ENCODE data around the gene CEACAM19.

CEACAM19 gene

DNA sequence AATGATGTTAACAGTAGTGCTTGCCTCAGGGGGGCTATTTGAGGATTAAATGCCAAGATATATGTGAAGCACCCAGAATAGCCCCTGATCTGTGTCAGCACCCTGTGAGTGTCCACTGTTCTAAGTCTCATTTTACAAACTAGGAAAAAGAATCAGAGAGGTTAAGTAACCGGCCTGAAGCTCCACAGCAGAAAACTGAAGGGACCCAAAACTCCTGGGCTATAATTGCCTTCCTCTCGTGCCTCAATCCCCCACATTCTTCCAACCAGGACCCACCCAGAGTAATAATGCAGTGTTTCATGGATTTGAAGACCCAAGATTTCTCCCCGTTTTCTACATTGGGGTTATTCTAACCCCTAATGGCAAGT, 25.2 kb upstream of the CEACAM19 start:
- no peak for DNase-seq (ENCODE audit: low read depth)
- TF ChIP-seq, protein P1, sequence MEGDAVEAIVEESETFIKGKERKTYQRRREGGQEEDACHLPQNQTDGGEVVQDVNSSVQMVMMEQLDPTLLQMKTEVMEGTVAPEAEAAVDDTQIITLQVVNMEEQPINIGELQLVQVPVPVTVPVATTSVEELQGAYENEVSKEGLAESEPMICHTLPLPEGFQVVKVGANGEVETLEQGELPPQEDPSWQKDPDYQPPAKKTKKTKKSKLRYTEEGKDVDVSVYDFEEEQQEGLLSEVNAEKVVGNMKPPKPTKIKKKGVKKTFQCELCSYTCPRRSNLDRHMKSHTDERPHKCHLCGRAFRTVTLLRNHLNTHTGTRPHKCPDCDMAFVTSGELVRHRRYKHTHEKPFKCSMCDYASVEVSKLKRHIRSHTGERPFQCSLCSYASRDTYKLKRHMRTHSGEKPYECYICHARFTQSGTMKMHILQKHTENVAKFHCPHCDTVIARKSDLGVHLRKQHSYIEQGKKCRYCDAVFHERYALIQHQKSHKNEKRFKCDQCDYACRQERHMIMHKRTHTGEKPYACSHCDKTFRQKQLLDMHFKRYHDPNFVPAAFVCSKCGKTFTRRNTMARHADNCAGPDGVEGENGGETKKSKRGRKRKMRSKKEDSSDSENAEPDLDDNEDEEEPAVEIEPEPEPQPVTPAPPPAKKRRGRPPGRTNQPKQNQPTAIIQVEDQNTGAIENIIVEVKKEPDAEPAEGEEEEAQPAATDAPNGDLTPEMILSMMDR (IDR thresholded peaks at IDR 0.05; ENCODE audit: insufficient read depth, low read depth, low read length, missing control alignments): no peak
- H3K4me3 ChIP-seq (ENCODE audit: low read depth, low read length): no peak overlapping the region

DNA sequence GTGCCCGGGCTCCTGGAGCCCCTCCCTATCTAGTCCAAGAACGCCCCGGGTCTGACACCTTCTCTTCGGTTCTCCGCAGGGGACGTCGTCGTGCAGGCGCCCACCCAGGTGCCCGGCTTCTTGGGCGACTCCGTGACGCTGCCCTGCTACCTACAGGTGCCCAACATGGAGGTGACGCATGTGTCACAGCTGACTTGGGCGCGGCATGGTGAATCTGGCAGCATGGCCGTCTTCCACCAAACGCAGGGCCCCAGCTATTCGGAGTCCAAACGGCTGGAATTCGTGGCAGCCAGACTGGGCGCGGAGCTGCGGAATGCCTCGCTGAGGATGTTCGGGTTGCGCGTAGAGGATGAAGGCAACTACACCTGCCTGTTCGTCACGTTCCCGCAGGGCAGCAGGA, 24.1 kb upstream of the CEACAM19 start:
- TF ChIP-seq, protein P1 (IDR thresholded peaks at IDR 0.05; ENCODE audit: insufficient read depth, low read depth, low read length, missing control alignments): no peak
- H3K4me3 ChIP-seq (ENCODE audit: low read depth, low read length): no peak overlapping the region
- no peak for DNase-seq (ENCODE audit: low read depth)

DNA sequence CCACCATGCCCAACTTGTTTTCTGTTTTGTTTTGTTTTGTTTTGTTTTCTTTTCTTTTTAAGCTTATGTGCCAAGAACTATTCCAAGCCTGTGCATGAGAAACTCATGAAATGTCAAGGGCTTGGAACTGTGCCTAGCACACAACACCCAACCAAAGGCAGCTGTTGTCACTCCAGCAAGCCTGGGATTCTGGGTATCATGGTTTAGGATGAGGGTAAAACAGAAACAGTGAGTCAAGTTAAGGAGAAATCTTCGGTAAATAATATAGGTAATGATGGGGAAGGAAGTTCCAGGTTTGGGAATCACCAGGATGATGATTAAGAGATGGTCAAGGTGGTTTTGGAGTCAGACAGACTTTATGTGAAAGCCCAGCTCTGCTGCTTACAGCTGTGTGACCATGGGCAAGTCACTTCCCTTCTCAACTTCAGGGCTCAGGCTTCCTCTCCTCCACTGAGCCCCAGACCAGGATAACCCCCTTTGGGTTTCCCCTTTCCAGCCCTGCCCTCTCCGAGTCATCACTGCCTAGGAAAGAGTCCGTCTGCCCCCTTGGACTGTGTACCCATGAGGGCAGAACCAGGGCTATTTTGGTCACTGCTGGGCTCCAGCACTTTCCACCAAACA, 22.5 kb upstream of the CEACAM19 start:
- no peak overlapping the region for H3K4me3 ChIP-seq (ENCODE audit: low read depth, low read length)
- TF ChIP-seq, protein P1 (IDR thresholded peaks at IDR 0.05; ENCODE audit: insufficient read depth, low read depth, low read length, missing control alignments): no peak
- peak; percentile 10 for DNase-seq (ENCODE audit: low read depth)

DNA sequence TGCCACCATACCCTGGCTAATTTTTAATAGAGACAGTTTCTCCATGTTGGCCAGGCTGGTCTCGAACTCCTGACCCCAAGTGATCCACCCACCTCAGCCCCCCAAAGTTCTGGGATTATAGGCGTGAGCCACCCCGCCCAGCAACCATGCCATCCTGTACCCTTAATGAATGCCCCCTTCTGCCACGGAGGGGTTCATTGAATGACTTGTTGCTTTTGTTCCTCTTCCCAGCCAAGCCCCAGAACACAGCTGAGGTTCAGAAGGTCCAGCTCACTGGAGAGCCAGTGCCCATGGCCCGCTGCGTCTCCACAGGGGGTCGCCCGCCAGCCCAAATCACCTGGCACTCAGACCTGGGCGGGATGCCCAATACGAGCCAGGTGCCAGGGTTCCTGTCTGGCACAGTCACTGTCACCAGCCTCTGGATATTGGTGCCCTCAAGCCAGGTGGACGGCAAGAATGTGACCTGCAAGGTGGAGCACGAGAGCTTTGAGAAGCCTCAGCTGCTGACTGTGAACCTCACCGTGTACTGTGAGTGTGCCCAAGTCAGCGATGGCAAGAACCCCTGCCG, 21.6 kb upstream of the CEACAM19 start:
- TF ChIP-seq, protein P1 (IDR thresholded peaks at IDR 0.05; ENCODE audit: insufficient read depth, low read depth, low read length, missing control alignments): no peak
- H3K4me3 ChIP-seq (ENCODE audit: low read depth, low read length): no peak overlapping the region
- DNase-seq (ENCODE audit: low read depth): no peak

DNA sequence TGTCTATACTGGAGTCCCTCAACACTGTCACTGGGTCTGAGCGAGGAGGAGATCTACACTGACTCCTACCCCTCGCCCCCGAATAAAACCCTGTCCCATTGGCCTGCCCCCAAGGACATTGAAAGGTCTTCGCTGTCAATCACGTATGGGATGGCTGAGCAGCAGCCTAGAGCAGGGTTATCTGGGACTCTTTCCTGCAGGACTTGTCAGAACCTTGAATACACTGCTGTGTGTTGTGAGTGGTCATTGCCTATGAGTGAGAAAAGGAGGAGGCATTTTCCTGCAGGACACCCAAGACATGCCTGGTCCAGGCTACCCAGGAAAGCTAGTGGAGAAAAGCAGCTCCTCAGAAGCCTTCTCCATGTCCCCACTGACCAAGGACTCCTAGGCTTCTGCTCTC, 17.9 kb upstream of the CEACAM19 start:
- no peak for DNase-seq (ENCODE audit: low read depth)
- TF ChIP-seq, protein P1 (IDR thresholded peaks at IDR 0.05; ENCODE audit: insufficient read depth, low read depth, low read length, missing control alignments): no peak

DNA sequence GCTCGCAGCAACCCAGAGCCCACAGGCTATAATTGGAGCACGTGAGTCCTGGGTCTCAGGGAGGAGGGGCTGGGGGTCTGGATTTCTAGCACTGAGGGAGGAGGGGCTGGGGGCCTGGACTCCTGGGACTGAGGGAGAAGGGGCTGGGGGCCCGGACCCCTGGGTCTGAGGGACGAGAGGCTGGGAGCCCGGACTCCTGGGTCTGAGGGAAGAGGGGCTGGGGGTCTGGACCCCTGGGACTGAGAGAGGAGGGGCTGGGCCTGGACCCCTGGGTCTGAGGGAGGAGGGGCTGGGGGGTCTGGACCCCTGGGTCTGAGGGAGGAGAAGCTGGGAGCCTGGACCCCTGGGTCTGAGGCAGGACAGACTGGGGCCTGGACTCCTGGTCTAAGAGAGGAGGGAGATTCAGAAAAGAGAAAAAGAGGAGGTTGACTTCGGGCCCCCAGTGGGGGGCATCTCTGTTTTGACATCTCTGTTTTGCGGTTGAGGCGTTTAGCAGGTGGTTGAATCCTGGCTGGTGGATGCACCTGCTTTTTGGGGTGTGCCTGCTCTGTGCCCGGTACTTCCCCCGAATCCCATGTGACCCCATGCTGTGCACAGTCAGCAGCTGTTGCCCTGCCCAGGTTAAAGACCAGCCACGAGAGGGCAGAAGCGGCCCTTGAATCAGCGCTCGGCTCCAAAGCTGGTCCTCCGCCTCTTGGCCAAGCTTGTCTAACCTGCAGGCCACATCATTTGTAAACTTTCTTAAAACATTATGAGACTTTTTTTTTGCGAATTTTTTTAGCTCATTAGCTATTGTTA, 17.1 kb upstream of the CEACAM19 start:
- TF ChIP-seq, protein P1 (IDR thresholded peaks at IDR 0.05; ENCODE audit: insufficient read depth, low read depth, low read length, missing control alignments): peak; percentile 84
- DNase-seq (ENCODE audit: low read depth): peak; percentile 90
- H3K4me3 ChIP-seq (ENCODE audit: low read depth, low read length): no peak overlapping the region

More for the DNA sequence above, 17.9 kb upstream of the CEACAM19 start:
- H3K4me3 ChIP-seq (ENCODE audit: low read depth, low read length): no peak overlapping the region

Measured in GM12865 (cell line).